Caco-2 (cell line): Measurements from ENCODE around the gene NFIX. TPM values are rescaled to one million over a fixed set of nuclear protein-coding genes. Genes with fewer than 3 reads are reported as not detected.

ENCODE experiments used
- BruUV-seq: library from RNA; stranded (reverse); fragments of 400-500 nt; replicated peaks from 2 replicates; lab custom pipeline; 2021; lab: Mats Ljungman, UMichigan
- CTCF ChIA-PET: fragments of 300-600 bp; sonication (Branson Sonifier 250); formaldehyde crosslinking; loops from one replicate; lab custom pipeline; 2022; ENCODE audit warnings: antibody characterized with exemption; lab: Charles Lee
- POLR2A ChIA-PET: fragments of 300-600 bp; sonication (Branson Sonifier 250); formaldehyde crosslinking; loops from one replicate; lab custom pipeline; 2022; ENCODE audit warnings: antibody characterized with exemption; lab: Charles Lee
- DNase-seq, 2 experiments: peaks; one replicate each; pipeline versions ENCODE4 v3.0.0 to v3.0.0-alpha.2; 2020 to 2022
- H3K27me3 ChIP-seq: replicated peaks from 2 replicates; pipeline ENCODE4 v1.6.0; 2011; ENCODE audit warnings: low read length; ENCODE audit not compliant: control insufficient read depth, insufficient read depth
- H3K36me3 ChIP-seq: 2 replicates; pipeline ENCODE4 v1.5.1; 2011; ENCODE audit warnings: low read length; ENCODE audit not compliant: control insufficient read depth, insufficient read depth
- H3K4me1 ChIP-seq: fragments of 250-450 bp; sonication (Bioruptor Pico); 2 replicates; pipeline ENCODE4 v1.5.1; 2020; ENCODE audit warnings: mild to moderate bottlenecking
- H3K4me3 ChIP-seq: 2 replicates; pipeline ENCODE4 v1.5.1; 2011; ENCODE audit warnings: low read depth, mild to moderate bottlenecking, control low read depth, low read length
- H3K9me3 ChIP-seq: fragments of 250-450 bp; sonication (Bioruptor Pico); 2 replicates; pipeline ENCODE4 v1.5.1; 2020; ENCODE audit warnings: mild to moderate bottlenecking, moderate library complexity
- H3K27ac Mint-ChIP-seq: one replicate; pipeline ENCODE4 v1.8.0; 2022; ENCODE audit warnings: mixed read lengths; ENCODE audit not compliant: unreplicated experiment
- H3K27me3 Mint-ChIP-seq: one replicate; pipeline ENCODE4 v1.8.0; 2022; ENCODE audit warnings: mixed read lengths; ENCODE audit not compliant: insufficient read depth, unreplicated experiment
- H3K36me3 Mint-ChIP-seq: one replicate; pipeline ENCODE4 v1.8.0; 2022; ENCODE audit warnings: mild to moderate bottlenecking, mixed read lengths; ENCODE audit not compliant: insufficient read depth, unreplicated experiment
- H3K4me1 Mint-ChIP-seq: one replicate; pipeline ENCODE4 v1.8.0; 2022; ENCODE audit warnings: low read depth, mixed read lengths; ENCODE audit not compliant: unreplicated experiment
- H3K4me3 Mint-ChIP-seq: one replicate; pipeline ENCODE4 v1.8.0; 2022; ENCODE audit warnings: mild to moderate bottlenecking, moderate library complexity, mixed read lengths; ENCODE audit not compliant: unreplicated experiment
- H3K9me3 Mint-ChIP-seq: one replicate; pipeline ENCODE4 v1.8.0; 2022; ENCODE audit warnings: mixed read lengths; ENCODE audit not compliant: unreplicated experiment
- CTCF ChIP-seq, 2 experiments: fragments of 200-600 bp in 1 of 2; IDR thresholded peaks; 1 replicate in 1 of 2; 2 replicates in 1 of 2; pipeline versions ENCODE4 v1.5.1 to v1.8.0; 2011 to 2022; ENCODE audit warnings: antibody characterized with exemption in 1 of 2, control low read depth in 1 of 2, inconsistent platforms in 1 of 2, low read depth in 1 of 2, low read length in 1 of 2, mild to moderate bottlenecking in 1 of 2, moderate library complexity in 1 of 2; ENCODE audit not compliant: insufficient read depth in 1 of 2, severe bottlenecking in 1 of 2, unreplicated experiment in 1 of 2
- intact Hi-C: fragments of 100-400 bp; cut with micrococcal nuclease; formaldehyde crosslinking; loops from one replicate; pipeline ENCODE4 v1.10.0; 2022; ENCODE audit not compliant: unreplicated experiment
- total RNA-seq: library from RNA; stranded (reverse); gene quantifications from 2 replicates; pipeline ENCODE4 v1.2.3, GENCODE V29; 2022

NFIX gene
- total RNA-seq, 1 experiment from 2014 or later: 0.82 TPM

GRCh38 chr19:12979974-12980373 lies 15.3 kb upstream of the NFIX start:
- no peaks in the 10 kb centered on the region for H3K36me3 ChIP-seq
- Mint-ChIP-seq H3K27me3 (no peaks in the 10 kb centered on the region), H3K27ac (no peak overlapping the region), H3K4me1 (peaks cover 7% of the 10 kb centered on the region), H3K36me3 (no peaks in the 10 kb centered on the region), H3K9me3 (no peaks in the 10 kb centered on the region), H3K4me3 (no peak overlapping the region)
- TF ChIP-seq CTCF (IDR thresholded peaks at IDR 0.05; ENCODE audit: insufficient read depth in 1 of 2, low read depth in 1 of 2, low read length in 1 of 2, severe bottlenecking in 1 of 2, unreplicated experiment in 1 of 2): no peak
- intact Hi-C loops: no loop called here
- CTCF ChIA-PET: interaction anchor here (0.6 to 4.5 kb wide), 3 partner anchors 80 to 298 kb away, joined by 5 to 84 read pairs (median 64); no protein-coding TSS in a partner anchor
- H3K9me3 ChIP-seq: no peaks in the 10 kb centered on the region; the same call in 1 of the 2 replicates
- H3K4me3 ChIP-seq: no peak overlapping the region
- POLR2A ChIA-PET: no interaction called here
- no TSS peak for BruUV-seq
- no peak for DNase-seq
- peaks cover 1% of the 10 kb centered on the region; the same call in 1 of the 2 replicates for H3K4me1 ChIP-seq
- H3K27me3 ChIP-seq: no peaks in the 10 kb centered on the region

GRCh38 chr19:12982648-12983047 lies 12.6 kb upstream of the NFIX start:
- BruUV-seq: no TSS peak
- no peaks in the 10 kb centered on the region for H3K27me3 ChIP-seq
- no peak for DNase-seq
- TF ChIP-seq CTCF (IDR thresholded peaks at IDR 0.05; ENCODE audit: insufficient read depth in 1 of 2, low read depth in 1 of 2, low read length in 1 of 2, severe bottlenecking in 1 of 2, unreplicated experiment in 1 of 2): no peak
- peaks cover 3% of the 10 kb centered on the region; the same call in 1 of the 2 replicates for H3K4me1 ChIP-seq
- no peak overlapping the region for H3K27ac Mint-ChIP-seq
- no peaks in the 10 kb centered on the region for H3K36me3 ChIP-seq
- ChIA-PET CTCF (interaction anchor here (0.7 kb wide), 1 partner anchor 135 kb away, joined by 4 read pairs; no protein-coding TSS in a partner anchor), POLR2A (no interaction called here)
- peaks cover 2% of the 10 kb centered on the region for H3K27me3 Mint-ChIP-seq
- H3K9me3 Mint-ChIP-seq: no peaks in the 10 kb centered on the region
- intact Hi-C loops: no loop called here
- H3K4me1 Mint-ChIP-seq: peaks cover 4% of the 10 kb centered on the region
- no peaks in the 10 kb centered on the region for H3K36me3 Mint-ChIP-seq
- H3K9me3 ChIP-seq: no peaks in the 10 kb centered on the region; the same call in 1 of the 2 replicates
- H3K4me3 Mint-ChIP-seq: no peak overlapping the region
- H3K4me3 ChIP-seq: no peak overlapping the region

GRCh38 chr19:12983091-12983490 lies 12.2 kb upstream of the NFIX start:
- Mint-ChIP-seq H3K4me1 (no peaks in the 10 kb centered on the region), H3K4me3 (no peak overlapping the region), H3K36me3 (no peaks in the 10 kb centered on the region), H3K9me3 (no peaks in the 10 kb centered on the region), H3K27ac (no peak overlapping the region), H3K27me3 (peaks cover 2% of the 10 kb centered on the region)
- intact Hi-C loops: no loop called here
- POLR2A ChIA-PET: no interaction called here
- CTCF ChIA-PET: interaction anchor here (0.7 kb wide), 1 partner anchor 135 kb away, joined by 4 read pairs; no protein-coding TSS in a partner anchor
- Histone ChIP-seq H3K36me3 (no peaks in the 10 kb centered on the region), H3K9me3 (no peaks in the 10 kb centered on the region; the same call in 1 of the 2 replicates), H3K4me1 (peaks cover 3% of the 10 kb centered on the region; the same call in 1 of the 2 replicates), H3K4me3 (no peak overlapping the region), H3K27me3 (no peaks in the 10 kb centered on the region)
- no peak for TF ChIP-seq CTCF (IDR thresholded peaks at IDR 0.05; ENCODE audit: insufficient read depth in 1 of 2, low read depth in 1 of 2, low read length in 1 of 2, severe bottlenecking in 1 of 2, unreplicated experiment in 1 of 2)
- BruUV-seq: no TSS peak
- no peak for DNase-seq
